Osteocyte (in vitro differentiated cells): ENCODE measurements around the gene ACOX3. TPM values are rescaled to one million over a fixed set of nuclear protein-coding genes. Genes with fewer than 3 reads are reported as not detected.
"Not testable (repeated sequence)": the region's sequence is repeated elsewhere in the genome, so short reads cannot be mapped to it uniquely, and the experiment has no call there.

ENCODE experiments used
- DNase-seq: peaks from one replicate; pipeline ENCODE4 v3.0.0; 2021; ENCODE audit warnings: mixed read lengths; ENCODE audit not compliant: unreplicated experiment; ENCODE audit errors: extremely low spot score
- H3K27ac Mint-ChIP-seq: one replicate; pipeline ENCODE4 v1.8.0; 2021; ENCODE audit warnings: mild to moderate bottlenecking, mixed read lengths; ENCODE audit not compliant: unreplicated experiment
- H3K27me3 Mint-ChIP-seq: one replicate; pipeline ENCODE4 v1.8.0; 2021; ENCODE audit warnings: mixed read lengths; ENCODE audit not compliant: unreplicated experiment
- H3K36me3 Mint-ChIP-seq: one replicate; pipeline ENCODE4 v1.8.0; 2021; ENCODE audit warnings: mixed read lengths; ENCODE audit not compliant: unreplicated experiment
- H3K4me1 Mint-ChIP-seq: one replicate; pipeline ENCODE4 v1.8.0; 2021; ENCODE audit warnings: mixed read lengths; ENCODE audit not compliant: unreplicated experiment
- H3K4me3 Mint-ChIP-seq: one replicate; pipeline ENCODE4 v1.8.0; 2021; ENCODE audit warnings: mild to moderate bottlenecking, moderate library complexity, mixed read lengths; ENCODE audit not compliant: unreplicated experiment
- H3K9me3 Mint-ChIP-seq: one replicate; pipeline ENCODE4 v1.8.0; 2021; ENCODE audit warnings: mixed read lengths; ENCODE audit not compliant: unreplicated experiment
- total RNA-seq: library from RNA; stranded (reverse); gene quantifications from 2 replicates; pipeline ENCODE4 v1.2.1, GENCODE V29; 2021
- TF ChIP-seq, protein P1 (sequence below): fragments of 200-600 bp; sonication (generic); IDR thresholded peaks from 2 replicates; pipeline ENCODE4 v1.5.0; 2021; ENCODE audit warnings: antibody characterized with exemption, mild to moderate bottlenecking, moderate library complexity

The ACOX3 gene
- total RNA-seq, 1 donor from 2014 or later, result 25.2 TPM

DNA sequence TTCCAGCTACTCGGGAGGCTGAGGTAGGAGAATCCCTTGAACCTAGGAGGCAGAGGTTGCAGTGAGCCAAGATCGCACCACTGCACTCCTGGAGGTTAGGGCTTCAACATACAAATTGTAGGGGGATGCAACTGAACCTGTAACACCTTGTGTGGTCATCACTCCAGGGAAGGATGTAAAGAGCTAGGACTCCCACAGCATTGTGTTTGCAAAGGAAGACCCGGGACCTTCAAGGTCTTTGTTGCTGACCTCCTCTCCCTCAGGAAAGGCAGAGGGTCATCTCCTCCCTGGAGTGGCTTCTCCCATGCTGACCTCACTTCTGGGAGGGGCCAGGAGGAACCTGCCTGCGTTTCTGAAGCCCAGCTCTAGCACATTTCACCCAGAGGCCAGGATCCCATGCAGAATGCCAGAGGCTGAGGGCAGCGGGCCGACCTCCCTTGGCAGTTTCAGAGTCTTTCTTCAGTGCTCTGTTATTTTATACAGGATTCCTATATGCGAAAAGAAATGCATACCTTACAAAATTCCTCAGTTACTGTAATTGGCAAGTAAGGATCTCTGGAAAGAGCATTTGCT is 90.8 kb downstream of the ACOX3 start:
- Mint-ChIP-seq H3K4me3 (no peak overlapping the region), H3K4me1 (peaks cover 7% of the 10 kb centered on the region), H3K27ac (no peak overlapping the region), H3K9me3 (no peaks in the 10 kb centered on the region), H3K36me3 (no peaks in the 10 kb centered on the region), H3K27me3 (peaks cover 19% of the 10 kb centered on the region)
- TF ChIP-seq, protein P1, sequence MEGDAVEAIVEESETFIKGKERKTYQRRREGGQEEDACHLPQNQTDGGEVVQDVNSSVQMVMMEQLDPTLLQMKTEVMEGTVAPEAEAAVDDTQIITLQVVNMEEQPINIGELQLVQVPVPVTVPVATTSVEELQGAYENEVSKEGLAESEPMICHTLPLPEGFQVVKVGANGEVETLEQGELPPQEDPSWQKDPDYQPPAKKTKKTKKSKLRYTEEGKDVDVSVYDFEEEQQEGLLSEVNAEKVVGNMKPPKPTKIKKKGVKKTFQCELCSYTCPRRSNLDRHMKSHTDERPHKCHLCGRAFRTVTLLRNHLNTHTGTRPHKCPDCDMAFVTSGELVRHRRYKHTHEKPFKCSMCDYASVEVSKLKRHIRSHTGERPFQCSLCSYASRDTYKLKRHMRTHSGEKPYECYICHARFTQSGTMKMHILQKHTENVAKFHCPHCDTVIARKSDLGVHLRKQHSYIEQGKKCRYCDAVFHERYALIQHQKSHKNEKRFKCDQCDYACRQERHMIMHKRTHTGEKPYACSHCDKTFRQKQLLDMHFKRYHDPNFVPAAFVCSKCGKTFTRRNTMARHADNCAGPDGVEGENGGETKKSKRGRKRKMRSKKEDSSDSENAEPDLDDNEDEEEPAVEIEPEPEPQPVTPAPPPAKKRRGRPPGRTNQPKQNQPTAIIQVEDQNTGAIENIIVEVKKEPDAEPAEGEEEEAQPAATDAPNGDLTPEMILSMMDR, result no peak
- DNase-seq, result no peak

DNA sequence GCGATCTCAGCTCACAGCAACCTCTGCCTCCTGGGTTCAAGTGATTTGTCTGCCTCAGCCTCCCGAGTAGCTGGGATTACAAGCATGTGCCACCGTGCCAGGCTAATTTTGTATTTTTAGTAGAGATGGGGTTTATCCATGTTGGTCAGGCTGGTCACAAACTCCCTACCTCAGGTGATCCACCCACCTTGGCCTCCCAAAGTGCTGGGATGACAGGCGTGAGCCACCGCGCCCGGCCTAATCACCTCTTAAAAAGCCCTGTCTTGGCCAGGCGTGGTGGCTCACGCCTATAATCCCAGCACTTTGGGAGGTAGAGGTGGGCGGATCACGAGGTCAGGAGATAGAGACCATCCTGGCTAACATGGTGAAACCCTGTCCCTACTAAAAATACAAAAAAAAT is 91.3 kb downstream of the ACOX3 start:
- not testable (repeated sequence) for DNase-seq, H3K4me1 Mint-ChIP-seq, H3K9me3 Mint-ChIP-seq, H3K27ac Mint-ChIP-seq, H3K36me3 Mint-ChIP-seq, H3K4me3 Mint-ChIP-seq
- peaks cover 17% of the 10 kb centered on the region for H3K27me3 Mint-ChIP-seq

DNA sequence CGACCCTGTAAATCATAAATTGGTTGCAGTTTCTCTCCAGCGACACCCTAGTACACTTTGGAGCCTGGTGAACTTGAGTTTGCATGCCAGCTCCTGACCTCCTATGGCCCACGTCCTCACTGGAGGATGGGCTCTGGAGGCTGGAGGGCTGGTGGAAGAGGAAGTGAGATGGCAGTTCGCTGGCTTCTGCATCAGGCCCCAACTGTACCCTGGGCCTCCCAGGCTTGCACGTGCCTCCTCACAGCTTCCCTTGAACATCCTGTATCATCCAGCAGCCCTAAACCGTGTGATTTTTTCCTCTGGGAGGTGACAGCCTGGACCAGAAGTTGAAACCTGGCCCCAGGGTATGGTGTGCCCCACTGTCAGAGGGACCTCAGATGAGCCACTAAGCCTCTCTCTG is 92.5 kb downstream of the ACOX3 start:
- no peak overlapping the region for H3K27ac Mint-ChIP-seq
- H3K4me1 Mint-ChIP-seq, result peaks cover 7% of the 10 kb centered on the region
- DNase-seq, result no peak
- no peak overlapping the region for H3K4me3 Mint-ChIP-seq
- H3K36me3 Mint-ChIP-seq, result no peaks in the 10 kb centered on the region
- peaks cover 15% of the 10 kb centered on the region for H3K27me3 Mint-ChIP-seq
- TF ChIP-seq, protein P1, result no peak
- H3K9me3 Mint-ChIP-seq, result no peaks in the 10 kb centered on the region

DNA sequence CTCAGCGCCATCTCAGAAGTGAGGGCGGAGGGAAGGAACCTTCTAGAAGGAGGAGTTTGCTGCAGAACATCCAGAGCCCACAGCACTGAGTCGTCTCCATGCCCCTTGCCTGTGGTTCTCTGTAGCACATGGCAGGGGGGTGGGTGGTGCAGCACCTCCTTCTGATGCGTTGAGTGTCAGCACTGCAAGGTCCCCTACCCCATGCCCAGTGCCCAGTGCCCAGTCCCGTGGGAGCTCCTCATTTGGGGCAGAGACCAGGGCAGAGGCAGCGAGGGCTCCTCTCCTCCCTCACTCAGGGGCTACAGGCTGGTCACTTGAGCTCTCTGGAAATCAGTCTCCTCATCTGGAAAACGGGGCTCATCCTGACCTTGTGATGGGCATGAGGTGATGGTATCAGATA is 92.9 kb downstream of the ACOX3 start:
- H3K4me3 Mint-ChIP-seq, result no peak overlapping the region
- no peaks in the 10 kb centered on the region for H3K36me3 Mint-ChIP-seq
- H3K27me3 Mint-ChIP-seq, result peaks cover 15% of the 10 kb centered on the region
- no peak overlapping the region for H3K27ac Mint-ChIP-seq
- TF ChIP-seq, protein P1, result no peak
- DNase-seq, result no peak
- no peaks in the 10 kb centered on the region for H3K9me3 Mint-ChIP-seq
- peaks cover 7% of the 10 kb centered on the region for H3K4me1 Mint-ChIP-seq

DNA sequence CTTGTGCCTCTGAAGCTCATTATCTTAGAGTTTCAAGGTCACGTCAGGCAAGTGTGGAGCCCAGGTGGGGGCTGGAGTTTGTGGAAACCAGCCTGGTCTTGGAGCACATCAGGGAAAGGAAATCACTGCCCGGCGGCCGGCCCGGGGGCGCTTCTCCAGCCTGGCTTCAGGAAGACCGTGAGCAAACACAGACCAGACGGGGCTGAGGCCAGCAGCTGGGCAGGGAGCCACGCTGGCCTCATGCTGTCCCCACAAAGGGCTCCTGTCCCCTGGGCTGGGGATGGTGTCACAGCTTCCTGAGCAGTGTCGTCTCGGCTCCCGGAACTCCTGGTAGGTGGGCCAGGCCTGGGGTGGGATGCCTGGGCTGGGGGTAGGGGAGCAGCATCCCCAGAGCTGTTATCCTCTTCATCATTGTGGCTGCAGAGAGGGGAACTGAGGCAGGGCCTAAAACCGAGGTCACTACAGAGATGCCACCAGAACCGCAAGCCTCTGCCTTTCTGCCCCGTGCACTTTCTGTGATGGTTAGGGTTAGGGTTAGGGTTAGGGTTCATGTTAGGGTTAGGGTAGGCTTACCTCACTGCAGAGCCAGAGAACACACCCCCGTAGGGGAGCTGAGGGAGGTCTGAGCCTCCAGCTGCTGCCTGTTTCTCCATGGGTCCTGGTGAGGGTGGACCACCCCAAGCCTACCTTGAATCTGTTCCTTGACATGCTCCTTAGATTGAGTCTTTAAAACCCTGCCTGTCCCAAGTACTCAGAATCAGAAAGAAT is 93.5 kb downstream of the ACOX3 start:
- Mint-ChIP-seq H3K4me1 (peaks cover 6% of the 10 kb centered on the region), H3K36me3 (no peaks in the 10 kb centered on the region), H3K9me3 (no peaks in the 10 kb centered on the region), H3K27ac (no peak overlapping the region), H3K27me3 (peaks cover 15% of the 10 kb centered on the region), H3K4me3 (no peak overlapping the region)
- TF ChIP-seq, protein P1, result no peak
- DNase-seq, result no peak
